GM10248 (cell line): ENCODE measurements around the gene HOXD9.

Experiments
- CTCF ChIA-PET: fragments of 300-600 bp; sonication (Branson Sonifier 250); formaldehyde crosslinking; extraction: SDS; loops from one replicate; lab custom pipeline; 2021; ENCODE audit warnings: antibody characterized with exemption; lab: Yijun Ruan, JAX
- POLR2A ChIA-PET: fragments of 350-650 bp; sonication (Branson Sonifier 250); formaldehyde crosslinking; extraction: SDS; loops from one replicate; lab custom pipeline; 2020; ENCODE audit warnings: antibody characterized with exemption; lab: Yijun Ruan, JAX
- DNase-seq: peaks from one replicate; pipeline ENCODE4 v3.0.0; 2012; ENCODE audit errors: extremely low spot score
- CTCF ChIP-seq: IDR thresholded peaks from 2 replicates; pipeline ENCODE4 v1.5.1; 2012; ENCODE audit warnings: mild to moderate bottlenecking, low read depth; ENCODE audit errors: extremely low read depth, missing control alignments, control extremely low read depth

Gene HOXD9

DNA sequence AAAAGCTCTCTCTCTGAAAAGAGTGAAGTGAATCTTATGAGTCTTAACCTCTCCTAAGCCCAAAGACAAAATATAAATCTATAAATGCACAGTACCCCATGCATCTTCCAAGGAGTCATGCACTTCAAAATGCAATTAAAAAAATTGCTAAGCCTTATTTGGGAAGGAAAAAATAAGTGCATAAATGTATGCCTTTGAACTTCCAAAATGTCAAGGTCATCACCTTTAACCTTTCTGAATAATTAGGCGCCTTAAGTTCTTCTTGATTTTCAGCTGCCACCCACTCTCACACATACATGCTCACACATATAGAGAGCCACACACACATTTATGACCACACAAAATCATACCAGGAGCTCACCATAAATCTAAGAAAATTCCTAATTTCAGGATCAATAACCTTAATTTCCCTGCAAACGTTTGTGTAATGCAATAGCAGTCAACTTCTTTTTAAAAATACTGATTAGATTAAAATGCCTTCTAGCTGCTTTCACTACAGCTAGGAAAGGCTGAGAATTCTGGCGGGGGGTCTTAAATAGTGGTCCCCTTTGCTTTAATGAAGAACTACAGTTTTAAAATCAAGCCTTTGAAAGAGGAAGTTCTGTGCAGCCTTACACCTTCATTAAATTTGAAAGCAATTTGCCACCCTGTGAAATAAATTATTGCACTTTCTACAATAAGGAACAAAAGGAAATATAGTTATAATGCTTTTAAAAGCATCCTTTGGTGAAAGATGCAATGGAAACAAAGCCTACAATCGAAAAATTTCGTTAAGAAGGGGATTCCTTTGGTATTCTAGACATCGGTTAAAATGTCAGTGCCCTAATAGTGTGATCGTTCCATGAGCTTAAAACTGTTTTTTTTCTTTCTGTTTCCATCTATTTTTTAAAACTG is 11.9 kb upstream of the HOXD9 start:
- POLR2A ChIA-PET: no interaction called here
- no peak for TF ChIP-seq CTCF
- no peak for DNase-seq
- CTCF ChIA-PET: interaction anchor here (0.9 to 2.4 kb wide), 17 partner anchors 9 to 541 kb away, joined by 3 to 19 read pairs (median 5); no protein-coding TSS in a partner anchor

- DNase-seq: peak; percentile 57
These were observed 11.2 kb upstream of the HOXD9 start for GRCh38 chr2:176111309-176111663.

GRCh38 chr2:176111846-176112374 is 10.6 kb upstream of the HOXD9 start:
- no peak for DNase-seq
- ChIA-PET POLR2A (no interaction called here), CTCF (interaction anchor here (0.8 to 2.4 kb wide), 6 partner anchors 9 to 344 kb away, joined by 5 to 19 read pairs (median 6); no protein-coding TSS in a partner anchor)
- TF ChIP-seq CTCF: no peak

More at GRCh38 chr2:176111309-176111663, 11.2 kb upstream of the HOXD9 start:
- TF ChIP-seq CTCF: peak; percentile 60
- CTCF ChIA-PET: interaction anchor here (0.8 to 2.4 kb wide), 15 partner anchors 9 to 541 kb away, joined by 3 to 19 read pairs (median 5); no protein-coding TSS in a partner anchor
- POLR2A ChIA-PET: no interaction called here

- ChIA-PET CTCF (interaction anchor here (1.8 to 2.3 kb wide), 3 partner anchors 14 to 28 kb away, joined by 6 to 8 read pairs (median 7); no protein-coding TSS in a partner anchor), POLR2A (no interaction called here)
- TF ChIP-seq CTCF: no peak
- DNase-seq: no peak
These were observed 9.9 kb upstream of the HOXD9 start for GRCh38 chr2:176112375-176113302.

DNA sequence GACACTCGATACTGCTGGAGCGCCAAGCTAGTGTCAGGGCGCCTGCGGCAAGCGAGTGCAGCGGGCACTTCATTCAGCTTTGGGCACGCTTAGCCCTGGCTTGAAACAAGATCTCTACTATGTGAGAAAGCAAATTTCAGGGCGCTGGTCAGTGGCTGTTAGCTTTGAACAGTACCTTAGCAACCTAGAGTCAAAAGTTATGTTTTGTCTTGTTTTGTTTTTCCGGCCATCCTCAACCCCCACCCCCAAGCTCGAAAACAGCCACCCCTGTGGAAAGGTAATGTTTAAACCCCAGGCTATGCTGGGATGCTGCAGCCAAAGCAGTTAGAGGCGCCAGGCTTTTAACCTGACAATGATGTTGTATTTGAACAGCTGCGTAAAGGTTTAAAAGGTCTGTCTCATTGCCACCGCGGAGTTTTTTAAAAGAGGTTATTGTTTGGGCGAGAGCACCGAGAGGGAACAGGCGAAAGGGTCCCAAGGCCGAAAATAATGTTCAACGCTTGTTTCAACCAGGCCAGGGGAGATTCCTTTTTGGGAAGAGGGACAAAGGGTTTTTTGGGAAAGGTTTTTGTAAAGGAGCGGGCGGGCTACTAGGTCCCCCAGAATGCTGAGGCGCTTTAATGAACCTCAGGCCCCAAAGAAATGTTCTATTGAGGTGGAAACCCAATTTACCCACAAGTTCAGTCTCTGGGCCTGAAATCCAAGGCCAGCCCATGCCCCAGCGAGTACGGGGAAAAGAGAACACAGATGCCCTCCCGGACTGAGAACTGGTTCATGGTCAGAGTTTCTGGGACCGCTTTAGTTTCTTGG is 8.2 kb upstream of the HOXD9 start:
- TF ChIP-seq CTCF: no peak
- CTCF ChIA-PET: interaction anchor here (0.6 to 1.9 kb wide), 6 partner anchors 10 to 341 kb away, joined by 3 to 8 read pairs (median 4); no protein-coding TSS in a partner anchor
- DNase-seq: no peak
- POLR2A ChIA-PET: no interaction called here
